HEK293T (cell line): Measurements from ENCODE around the gene SOX6.
"Not testable (repeated sequence)": the region's sequence is repeated elsewhere in the genome, so short reads cannot be mapped to it uniquely, and the experiment has no call there.

Experiments used
- ARNT ChIP-seq: fragments of 450-650 bp; IDR thresholded peaks from 2 replicates; pipeline ENCODE4 v1.6.1; 2017; ENCODE audit warnings: mild to moderate bottlenecking
- BHLHE40 ChIP-seq: fragments of 450-650 bp; IDR thresholded peaks from 2 replicates; pipeline ENCODE4 v1.6.1; 2016; ENCODE audit warnings: mild to moderate bottlenecking, moderate library complexity, borderline replicate concordance
- ELF4 ChIP-seq: fragments of 450-650 bp; IDR thresholded peaks from 2 replicates; pipeline ENCODE4 v1.6.1; 2017; ENCODE audit warnings: antibody characterized with exemption
- FOXA1 ChIP-seq: fragments of 450-650 bp; IDR thresholded peaks from 2 replicates; pipeline ENCODE4 v1.6.1; 2016; ENCODE audit warnings: mild to moderate bottlenecking
- FOXK2 ChIP-seq: fragments of 450-650 bp; IDR thresholded peaks from 2 replicates; pipeline ENCODE4 v1.6.1; 2016; ENCODE audit warnings: mild to moderate bottlenecking
- FOXM1 ChIP-seq: fragments of 450-650 bp; IDR thresholded peaks from 2 replicates; pipeline ENCODE4 v1.6.1; 2017; ENCODE audit warnings: mild to moderate bottlenecking, borderline replicate concordance
- L3MBTL2 ChIP-seq: fragments of 450-650 bp; conservative IDR thresholded peaks from 2 replicates; pipeline ENCODE4 v1.6.1; 2016; ENCODE audit warnings: mild to moderate bottlenecking
- LEF1 ChIP-seq: fragments of 450-650 bp; IDR thresholded peaks from 2 replicates; pipeline ENCODE4 v1.6.1; 2017; ENCODE audit warnings: mild to moderate bottlenecking, borderline replicate concordance
- NFRKB ChIP-seq: fragments of 450-650 bp; IDR thresholded peaks from 2 replicates; pipeline ENCODE4 v1.6.1; 2016; ENCODE audit warnings: mild to moderate bottlenecking, moderate library complexity
- SP1 ChIP-seq: fragments of 450-650 bp; IDR thresholded peaks from 2 replicates; pipeline ENCODE4 v1.6.1; 2017
- SUZ12 ChIP-seq: fragments of 450-650 bp; IDR thresholded peaks from 2 replicates; pipeline ENCODE4 v1.6.1; 2016; ENCODE audit warnings: mild to moderate bottlenecking
- TARDBP ChIP-seq: fragments of 450-650 bp; IDR thresholded peaks from 2 replicates; pipeline ENCODE4 v1.6.1; 2016
- ZNF384 ChIP-seq: fragments of 450-650 bp; IDR thresholded peaks from 2 replicates; pipeline ENCODE4 v1.6.1; 2016
- TF ChIP-seq, protein P1 (sequence below): fragments of 450-650 bp; IDR thresholded peaks from 2 replicates; pipeline ENCODE4 v1.6.1; 2016

DNA sequence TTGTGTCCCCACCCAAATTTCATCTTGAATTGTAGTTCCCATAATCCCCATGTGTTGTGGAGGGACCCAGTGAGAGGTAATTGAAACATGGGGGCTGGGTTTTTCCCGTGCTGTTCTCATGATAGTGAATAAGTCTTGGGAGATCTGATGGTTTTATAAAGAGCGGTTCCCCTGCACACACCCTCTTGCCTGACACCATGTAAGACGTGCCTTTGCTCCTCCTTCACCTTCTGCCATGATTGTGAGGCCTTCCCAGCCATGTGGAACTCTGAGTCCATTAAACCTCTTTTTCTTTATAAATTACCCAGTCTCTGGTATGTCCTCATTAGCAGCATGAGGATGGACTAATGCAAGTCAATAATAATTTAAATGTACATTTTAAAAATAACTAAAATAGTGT lies 289.1 kb downstream of the SOX6 start:
- TF ChIP-seq BHLHE40, ZNF384, NFRKB, SUZ12, FOXA1, SP1, TARDBP, FOXM1, ELF4, FOXK2, LEF1, L3MBTL2, ARNT: not testable (repeated sequence)
- TF ChIP-seq, protein P1, sequence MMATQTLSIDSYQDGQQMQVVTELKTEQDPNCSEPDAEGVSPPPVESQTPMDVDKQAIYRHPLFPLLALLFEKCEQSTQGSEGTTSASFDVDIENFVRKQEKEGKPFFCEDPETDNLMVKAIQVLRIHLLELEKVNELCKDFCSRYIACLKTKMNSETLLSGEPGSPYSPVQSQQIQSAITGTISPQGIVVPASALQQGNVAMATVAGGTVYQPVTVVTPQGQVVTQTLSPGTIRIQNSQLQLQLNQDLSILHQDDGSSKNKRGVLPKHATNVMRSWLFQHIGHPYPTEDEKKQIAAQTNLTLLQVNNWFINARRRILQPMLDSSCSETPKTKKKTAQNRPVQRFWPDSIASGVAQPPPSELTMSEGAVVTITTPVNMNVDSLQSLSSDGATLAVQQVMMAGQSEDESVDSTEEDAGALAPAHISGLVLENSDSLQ, result not testable (repeated sequence)
